ENCODE results near the gene SNX3.
"Not testable (repeated sequence)": the region's sequence is repeated elsewhere in the genome, so short reads cannot be mapped to it uniquely, and the experiment has no call there.

SNX3 gene

DNA sequence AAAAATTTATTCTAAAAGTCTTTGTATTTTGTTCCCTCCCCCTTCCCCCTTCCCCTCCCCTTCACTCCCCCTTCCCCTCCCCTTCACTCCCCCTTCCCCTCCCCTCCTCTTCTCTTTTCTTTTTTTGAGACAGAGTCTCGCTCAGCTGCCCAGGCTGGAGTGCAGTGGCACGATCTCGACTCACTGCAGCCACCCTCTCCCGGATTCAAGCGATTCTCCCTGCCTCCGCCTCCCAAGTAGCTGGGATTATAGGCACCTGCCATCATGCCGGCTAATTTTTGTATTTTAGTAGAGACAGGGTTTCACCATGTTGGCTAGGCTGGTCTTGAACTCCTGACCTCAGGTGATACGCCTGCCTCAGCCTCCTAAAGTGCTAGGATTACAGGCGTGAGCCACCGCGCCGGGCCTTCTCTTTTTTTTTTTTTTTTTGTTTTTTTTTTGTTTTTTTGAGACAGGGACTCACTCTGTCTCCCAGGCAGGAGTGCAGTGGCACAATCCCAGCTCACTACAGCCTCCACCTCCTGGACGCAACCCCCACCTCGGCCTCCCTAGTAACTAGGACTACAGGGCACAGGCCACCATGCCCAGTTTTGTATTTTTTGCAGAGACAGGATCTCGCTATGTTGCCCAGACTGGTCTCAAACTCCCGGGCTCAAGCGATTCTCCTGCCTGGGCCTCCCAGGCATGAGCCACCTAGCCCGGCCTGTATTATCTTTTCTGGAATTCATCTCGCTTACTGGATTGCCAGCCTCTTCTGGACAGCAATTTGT lies 32.9 kb upstream of the SNX3 start (continued):
- TF ChIP-seq, protein P1, sequence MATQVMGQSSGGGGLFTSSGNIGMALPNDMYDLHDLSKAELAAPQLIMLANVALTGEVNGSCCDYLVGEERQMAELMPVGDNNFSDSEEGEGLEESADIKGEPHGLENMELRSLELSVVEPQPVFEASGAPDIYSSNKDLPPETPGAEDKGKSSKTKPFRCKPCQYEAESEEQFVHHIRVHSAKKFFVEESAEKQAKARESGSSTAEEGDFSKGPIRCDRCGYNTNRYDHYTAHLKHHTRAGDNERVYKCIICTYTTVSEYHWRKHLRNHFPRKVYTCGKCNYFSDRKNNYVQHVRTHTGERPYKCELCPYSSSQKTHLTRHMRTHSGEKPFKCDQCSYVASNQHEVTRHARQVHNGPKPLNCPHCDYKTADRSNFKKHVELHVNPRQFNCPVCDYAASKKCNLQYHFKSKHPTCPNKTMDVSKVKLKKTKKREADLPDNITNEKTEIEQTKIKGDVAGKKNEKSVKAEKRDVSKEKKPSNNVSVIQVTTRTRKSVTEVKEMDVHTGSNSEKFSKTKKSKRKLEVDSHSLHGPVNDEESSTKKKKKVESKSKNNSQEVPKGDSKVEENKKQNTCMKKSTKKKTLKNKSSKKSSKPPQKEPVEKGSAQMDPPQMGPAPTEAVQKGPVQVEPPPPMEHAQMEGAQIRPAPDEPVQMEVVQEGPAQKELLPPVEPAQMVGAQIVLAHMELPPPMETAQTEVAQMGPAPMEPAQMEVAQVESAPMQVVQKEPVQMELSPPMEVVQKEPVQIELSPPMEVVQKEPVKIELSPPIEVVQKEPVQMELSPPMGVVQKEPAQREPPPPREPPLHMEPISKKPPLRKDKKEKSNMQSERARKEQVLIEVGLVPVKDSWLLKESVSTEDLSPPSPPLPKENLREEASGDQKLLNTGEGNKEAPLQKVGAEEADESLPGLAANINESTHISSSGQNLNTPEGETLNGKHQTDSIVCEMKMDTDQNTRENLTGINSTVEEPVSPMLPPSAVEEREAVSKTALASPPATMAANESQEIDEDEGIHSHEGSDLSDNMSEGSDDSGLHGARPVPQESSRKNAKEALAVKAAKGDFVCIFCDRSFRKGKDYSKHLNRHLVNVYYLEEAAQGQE (tag by site-specific recombination; IDR thresholded peaks at IDR 0.05) = no peak

- not testable (repeated sequence) for H3K9me3 ChIP-seq (ENCODE audit: control insufficient read depth, insufficient read depth, low read depth, low read length)
- CTCF ChIA-PET = interaction anchor here (0.6 to 0.8 kb wide), 2 partner anchors 20 to 159 kb away, joined by 3 read pairs; no protein-coding TSS in a partner anchor
These were observed 31.7 kb upstream of the SNX3 start for GRCh38 chr6:108292561-108292960.

DNA sequence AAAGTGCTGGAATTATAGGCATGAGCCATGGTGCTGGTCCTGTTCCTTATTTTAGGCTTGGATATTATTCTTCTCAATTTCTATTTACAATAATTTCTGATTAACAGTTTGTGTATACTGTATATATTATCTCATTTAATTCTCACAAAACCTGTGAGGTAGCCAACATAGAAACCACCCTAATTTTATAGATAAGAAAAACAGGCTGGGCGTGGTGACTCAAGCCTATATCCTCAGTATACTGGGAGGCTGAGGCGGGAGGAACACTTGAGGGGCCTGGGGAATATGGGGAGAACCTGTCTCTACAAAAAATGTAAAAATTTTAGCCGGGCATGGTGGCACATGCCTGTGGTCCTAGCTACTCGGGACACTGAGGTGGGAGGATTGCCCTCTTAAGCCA lies 30.3 kb upstream of the SNX3 start:
- ChIA-PET POLR2A (no interaction called here), CTCF (no interaction called here)
- Histone ChIP-seq H3K36me3 (ENCODE audit: control insufficient read depth in 2 of 2, insufficient read depth in 1 of 2, low read length in 2 of 2) (no peaks in the 10 kb centered on the region), H3K27ac (ENCODE audit: extremely low read depth, low read depth, low read length) (no peak overlapping the region), H3K9me3 (ENCODE audit: control insufficient read depth, insufficient read depth, low read depth, low read length) (no peaks in the 10 kb centered on the region), H3K4me1 (ENCODE audit: control insufficient read depth, insufficient read depth, low read length) (0 out of 2 replicates have a peak, but pooled peaks cover 2% of the 10 kb centered on the region), H3K4me3 (ENCODE audit: low read depth, low read length) (no peak overlapping the region)
- TF ChIP-seq ZNF664 (tag by site-specific recombination; IDR thresholded peaks at IDR 0.05) (peak; percentile 49), ZFHX2 (tag by site-specific recombination; conservative IDR thresholded peaks at IDR 0.05) (no peak)

More at GRCh38 chr6:108292561-108292960, 31.7 kb upstream of the SNX3 start:
- H3K36me3 ChIP-seq (ENCODE audit: control insufficient read depth in 2 of 2, insufficient read depth in 1 of 2, low read length in 2 of 2); H3K4me1 ChIP-seq (ENCODE audit: control insufficient read depth, insufficient read depth, low read length); POLR2A ChIA-PET; H3K4me3 ChIP-seq (ENCODE audit: low read depth, low read length); H3K27ac ChIP-seq (ENCODE audit: extremely low read depth, low read depth, low read length): not testable (repeated sequence)

GRCh38 chr6:108288742-108289141 lies 27.9 kb upstream of the SNX3 start:
- Histone ChIP-seq H3K4me1 (ENCODE audit: control insufficient read depth, insufficient read depth, low read length) (no peaks in the 10 kb centered on the region), H3K9me3 (ENCODE audit: control insufficient read depth, insufficient read depth, low read depth, low read length) (no peaks in the 10 kb centered on the region), H3K4me3 (ENCODE audit: low read depth, low read length) (no peak overlapping the region), H3K27ac (ENCODE audit: extremely low read depth, low read depth, low read length) (no peak overlapping the region), H3K36me3 (ENCODE audit: control insufficient read depth in 2 of 2, insufficient read depth in 1 of 2, low read length in 2 of 2) (no peaks in the 10 kb centered on the region)
- ChIA-PET CTCF (interaction anchor here (0.7 kb wide), 1 partner anchor 230 kb away, joined by 5 read pairs; no protein-coding TSS in a partner anchor), POLR2A (no interaction called here)
- TF ChIP-seq OSR2 (tag by site-specific recombination; IDR thresholded peaks at IDR 0.05) = no peak
- TF ChIP-seq ZNF610 (tag by site-specific recombination; IDR thresholded peaks at IDR 0.05; ENCODE audit: borderline replicate concordance) = no peak
- TF ChIP-seq ZNF555 (tag by site-specific recombination; conservative IDR thresholded peaks at IDR 0.05) = no peak
- no peak for TF ChIP-seq ZNF266 (tag by site-specific recombination; IDR thresholded peaks at IDR 0.05; ENCODE audit: low read depth)
- no peak for TF ChIP-seq ZNF792 (tag by site-specific recombination; IDR thresholded peaks at IDR 0.05)
- TF ChIP-seq ZEB2 (tag by site-specific recombination; IDR thresholded peaks at IDR 0.05) = no peak
- no peak for TF ChIP-seq ZNF114 (tag by site-specific recombination; IDR thresholded peaks at IDR 0.05)
- no peak for TF ChIP-seq ZNF701 (tag by site-specific recombination; IDR thresholded peaks at IDR 0.05)
- no peak for TF ChIP-seq ZNF664 (tag by site-specific recombination; IDR thresholded peaks at IDR 0.05)
- no peak for TF ChIP-seq RBAK (tag by site-specific recombination; IDR thresholded peaks at IDR 0.05)

- Histone ChIP-seq H3K4me3 (ENCODE audit: low read depth, low read length) (no peak overlapping the region), H3K4me1 (ENCODE audit: control insufficient read depth, insufficient read depth, low read length) (no peaks in the 10 kb centered on the region), H3K27ac (ENCODE audit: extremely low read depth, low read depth, low read length) (no peak overlapping the region), H3K36me3 (ENCODE audit: control insufficient read depth in 2 of 2, insufficient read depth in 1 of 2, low read length in 2 of 2) (no peaks in the 10 kb centered on the region), H3K9me3 (ENCODE audit: control insufficient read depth, insufficient read depth, low read depth, low read length) (no peaks in the 10 kb centered on the region)
- POLR2A ChIA-PET = no interaction called here
- CTCF ChIA-PET = no interaction called here
- TF ChIP-seq KLF8 (tag by site-specific recombination; IDR thresholded peaks at IDR 0.05) (no peak), KLF9 (tag by site-specific recombination; IDR thresholded peaks at IDR 0.05; ENCODE audit: low read depth) (no peak), AEBP2 (tag by site-specific recombination; IDR thresholded peaks at IDR 0.05; ENCODE audit: borderline replicate concordance) (no peak), ZNF600 (tag by site-specific recombination; IDR thresholded peaks at IDR 0.05) (no peak), GLIS2 (tag by site-specific recombination; IDR thresholded peaks at IDR 0.05) (no peak), ZNF660 (tag by site-specific recombination; IDR thresholded peaks at IDR 0.05) (no peak), RBAK (tag by site-specific recombination; IDR thresholded peaks at IDR 0.05) (no peak), SCRT2 (tag by site-specific recombination; IDR thresholded peaks at IDR 0.05) (no peak), MYNN (tag by site-specific recombination; IDR thresholded peaks at IDR 0.05; ENCODE audit: borderline replicate concordance) (no peak), ZNF544 (tag by site-specific recombination; IDR thresholded peaks at IDR 0.05) (no peak), ZBTB20 (tag by site-specific recombination; IDR thresholded peaks at IDR 0.05) (no peak), ZEB2 (tag by site-specific recombination; IDR thresholded peaks at IDR 0.05) (no peak)
These were observed 26.5 kb upstream of the SNX3 start for GRCh38 chr6:108287373-108287772.

Data from HEK293 (cell line).